ENCODE data around the gene FAM76A. TPM values are rescaled to one million over a fixed set of nuclear protein-coding genes. Genes with fewer than 3 reads are reported as not detected.

FAM76A gene
- total and polyA plus RNA-seq, 9 of the 15 experiments (the other 6 are each of a cell fraction or from before 2014, with no cell fraction given), result 9.5 to 14.6 (median 11.4) TPM

- TF ChIP-seq ZBTB33 (CRISPR knock-in tag; IDR thresholded peaks at IDR 0.05) (no peak), NFE2L1 (tag; IDR thresholded peaks at IDR 0.05; ENCODE audit: borderline replicate concordance, low read depth) (no peak)
These were observed at the start of gene FAM76A (continued) for GRCh38 chr1:27725374-27726172.

- in situ Hi-C loops (cut with MboI), result no loop called here
- Histone ChIP-seq H3K79me2 (ENCODE audit: control insufficient read depth, insufficient read depth, low read length) (no peaks in the 10 kb centered on the region), H3K9ac (ENCODE audit: insufficient read depth in 1 of 2, low read depth in 2 of 2, low read length in 2 of 2) (no peak overlapping the region), H3K4me2 (ENCODE audit: insufficient read depth, low read length) (no peak overlapping the region), H3K9me1 (ENCODE audit: control insufficient read depth, insufficient read depth, low read length) (no peaks in the 10 kb centered on the region), H3K36me3 (ENCODE audit: control insufficient read depth, insufficient read depth, low read length) (no peaks in the 10 kb centered on the region), H4K20me1 (replicated peaks; ENCODE audit: control insufficient read depth, insufficient read depth, low read length) (no peaks in the 10 kb centered on the region), H3K27me3 (ENCODE audit: control insufficient read depth in 2 of 2, insufficient read depth in 2 of 2, low read length in 2 of 2) (no peaks in the 10 kb centered on the region), H3K27ac (ENCODE audit: extremely low read depth, low read depth, low read length) (no peak overlapping the region), H3K4me3 (no peak overlapping the region), H3K9me3 (replicated peaks; ENCODE audit: control insufficient read depth, insufficient read depth, low read depth, low read length) (peaks cover 3% of the 10 kb centered on the region; the same call in 1 of the 2 replicates), H3K4me1 (replicated peaks in 1 of 2; ENCODE audit: control insufficient read depth in 2 of 2, insufficient read depth in 2 of 2, low read length in 2 of 2) (peaks cover 4 to 10% of the 10 kb centered on the region in 2 experiments), H2AFZ (ENCODE audit: low read depth, low read length) (no peak overlapping the region)
- intact Hi-C loops (cut with micrococcal nuclease), result no loop called here
- TF ChIP-seq ZNF121 (CRISPR knock-in tag; conservative IDR thresholded peaks at IDR 0.05), result peak; percentile 64
- no peak for TF ChIP-seq ZNF780A (CRISPR knock-in tag; IDR thresholded peaks at IDR 0.05)
- no TSS peak for BruUV-seq (replicated peaks)
- WGBS (ENCODE audit: insufficient coverage, low coverage, missing lambda C conversion rate), result 84% methylated on average over 1 of the region's 1 CpG
- no peak for DNase-seq (ENCODE audit: extremely low read depth in 1 of 4, low spot score in 3 of 4)
- POLR2A ChIA-PET, result no interaction called here
- CTCF ChIA-PET (ENCODE audit: low intra/inter-chr PET ratio), result no interaction called here
- no peak for FAIRE-seq
- ATAC-seq, result no peak
These were observed 49.4 kb upstream of the FAM76A start for GRCh38 chr1:27676410-27676809.

Data from K562 (cell line).